ENCODE results near the gene SSX2IP.

GRCh38 chr1:84653130-84653677, 37.1 kb downstream of the SSX2IP start:
- TF ChIP-seq CTCF (tag by site-specific recombination; IDR thresholded peaks at IDR 0.05) (no peak), ZNF335 (tag by site-specific recombination; conservative IDR thresholded peaks at IDR 0.05) (no peak), ZBTB48 (tag by site-specific recombination; IDR thresholded peaks at IDR 0.05) (no peak), ZNF530 (tag by site-specific recombination; IDR thresholded peaks at IDR 0.05; ENCODE audit: low read depth) (no peak), ZNF248 (tag by site-specific recombination; IDR thresholded peaks at IDR 0.05) (no peak), REST (tag by site-specific recombination; IDR thresholded peaks at IDR 0.05) (no peak)
